ENCODE data around the gene IL21R.

DNA sequence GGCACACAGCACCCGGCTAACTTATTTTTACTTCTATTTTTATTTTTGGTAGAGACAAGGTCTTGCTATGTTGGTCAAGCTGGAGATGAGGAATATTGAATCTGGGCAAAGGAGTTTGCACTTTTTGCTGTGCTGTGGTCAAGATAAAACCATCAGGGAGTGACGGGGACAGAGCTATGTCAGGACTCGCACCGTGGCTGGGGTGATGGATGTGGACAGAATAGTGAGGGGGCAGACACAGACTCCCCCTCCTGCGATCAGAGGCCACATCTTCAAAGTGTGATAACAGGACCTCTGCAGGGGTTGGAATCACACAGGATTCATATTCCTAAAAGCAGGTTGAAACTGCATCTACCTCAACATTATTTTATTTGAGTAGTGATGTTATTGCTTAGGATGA lies 25.6 kb downstream of the IL21R start:
- TF ChIP-seq, protein P1, sequence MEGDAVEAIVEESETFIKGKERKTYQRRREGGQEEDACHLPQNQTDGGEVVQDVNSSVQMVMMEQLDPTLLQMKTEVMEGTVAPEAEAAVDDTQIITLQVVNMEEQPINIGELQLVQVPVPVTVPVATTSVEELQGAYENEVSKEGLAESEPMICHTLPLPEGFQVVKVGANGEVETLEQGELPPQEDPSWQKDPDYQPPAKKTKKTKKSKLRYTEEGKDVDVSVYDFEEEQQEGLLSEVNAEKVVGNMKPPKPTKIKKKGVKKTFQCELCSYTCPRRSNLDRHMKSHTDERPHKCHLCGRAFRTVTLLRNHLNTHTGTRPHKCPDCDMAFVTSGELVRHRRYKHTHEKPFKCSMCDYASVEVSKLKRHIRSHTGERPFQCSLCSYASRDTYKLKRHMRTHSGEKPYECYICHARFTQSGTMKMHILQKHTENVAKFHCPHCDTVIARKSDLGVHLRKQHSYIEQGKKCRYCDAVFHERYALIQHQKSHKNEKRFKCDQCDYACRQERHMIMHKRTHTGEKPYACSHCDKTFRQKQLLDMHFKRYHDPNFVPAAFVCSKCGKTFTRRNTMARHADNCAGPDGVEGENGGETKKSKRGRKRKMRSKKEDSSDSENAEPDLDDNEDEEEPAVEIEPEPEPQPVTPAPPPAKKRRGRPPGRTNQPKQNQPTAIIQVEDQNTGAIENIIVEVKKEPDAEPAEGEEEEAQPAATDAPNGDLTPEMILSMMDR (IDR thresholded peaks at IDR 0.05): no peak
- TF ChIP-seq POLR2A (IDR thresholded peaks at IDR 0.05): no peak
